CD4-positive, alpha-beta T cell treated with Interleukin-6 at 100 ng/mL for 8 hours (primary cell): ENCODE results near the gene PROCA1.
"Not testable (repeated sequence)": the region's sequence is repeated elsewhere in the genome, so short reads cannot be mapped to it uniquely, and the experiment has no call there.

Experiments used
- DNase-seq: peaks from one replicate; pipeline ENCODE4 v3.0.0-alpha.2; 2020; ENCODE audit warnings: mixed read lengths, low spot score

Gene PROCA1

GRCh38 chr17:28725660-28726225 lies 14.1 kb upstream of the PROCA1 start:
- no peak for DNase-seq

GRCh38 chr17:28725166-28725659 lies 13.5 kb upstream of the PROCA1 start:
- DNase-seq, result no peak

- DNase-seq, result no peak
Measured at GRCh38 chr17:28724500-28725165, 12.9 kb upstream of the PROCA1 start.

GRCh38 chr17:28723836-28724499 lies 12.3 kb upstream of the PROCA1 start:
- DNase-seq, result not testable (repeated sequence)

- DNase-seq, result no peak
Measured at GRCh38 chr17:28723159-28723835, 11.6 kb upstream of the PROCA1 start.

DNA sequence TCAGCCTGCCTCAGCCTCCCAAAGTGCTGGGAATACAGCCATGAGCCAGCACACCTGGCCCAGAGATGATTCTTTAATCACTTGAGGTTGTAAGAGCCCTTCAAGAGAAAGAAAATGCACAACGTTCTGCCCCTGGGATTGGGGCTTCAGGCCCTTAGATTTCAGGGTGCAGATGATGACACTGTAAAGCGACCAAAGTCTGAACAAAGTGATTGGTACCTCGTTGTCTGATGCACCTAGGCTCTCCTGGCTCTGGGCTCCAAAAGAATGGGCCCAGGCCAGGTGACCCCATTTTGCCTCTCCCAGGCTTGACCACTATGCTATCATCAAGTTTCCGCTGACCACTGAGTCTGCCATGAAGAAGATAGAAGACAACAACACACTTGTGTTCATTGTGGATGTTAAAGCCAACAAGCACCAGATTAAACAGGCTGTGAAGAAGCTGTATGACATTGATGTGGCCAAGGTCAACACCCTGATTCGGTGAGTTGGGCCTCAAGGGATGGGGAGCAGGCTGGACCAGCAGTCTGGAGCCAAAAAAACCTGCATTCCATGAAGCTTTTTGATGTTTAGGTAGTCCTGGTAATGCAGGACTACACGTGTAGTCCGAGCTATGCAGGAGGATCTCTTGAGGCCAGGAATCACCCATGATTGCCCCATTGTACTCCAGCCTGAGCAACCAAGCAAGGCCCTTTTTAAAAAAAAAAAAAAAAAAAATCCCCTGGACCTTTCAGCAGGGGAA lies 10.9 kb upstream of the PROCA1 start:
- DNase-seq, result no peak

DNA sequence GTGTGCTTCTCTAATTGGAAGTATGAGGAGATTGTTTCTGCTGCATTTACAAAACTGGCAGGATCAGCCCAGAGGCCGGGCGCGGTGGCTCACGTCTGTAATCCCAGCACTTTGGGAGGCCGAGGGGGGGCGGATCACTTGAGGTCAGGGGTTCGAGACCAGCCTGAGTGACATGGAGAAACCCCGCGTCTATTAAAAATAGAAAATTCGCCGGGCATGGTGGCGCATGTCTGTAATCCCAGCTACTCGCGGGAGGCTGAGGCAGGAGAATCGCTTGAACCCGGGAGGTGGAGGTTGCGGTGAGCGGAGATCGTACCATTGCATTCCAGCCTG lies 9.3 kb upstream of the PROCA1 start:
- DNase-seq, result not testable (repeated sequence)

DNA sequence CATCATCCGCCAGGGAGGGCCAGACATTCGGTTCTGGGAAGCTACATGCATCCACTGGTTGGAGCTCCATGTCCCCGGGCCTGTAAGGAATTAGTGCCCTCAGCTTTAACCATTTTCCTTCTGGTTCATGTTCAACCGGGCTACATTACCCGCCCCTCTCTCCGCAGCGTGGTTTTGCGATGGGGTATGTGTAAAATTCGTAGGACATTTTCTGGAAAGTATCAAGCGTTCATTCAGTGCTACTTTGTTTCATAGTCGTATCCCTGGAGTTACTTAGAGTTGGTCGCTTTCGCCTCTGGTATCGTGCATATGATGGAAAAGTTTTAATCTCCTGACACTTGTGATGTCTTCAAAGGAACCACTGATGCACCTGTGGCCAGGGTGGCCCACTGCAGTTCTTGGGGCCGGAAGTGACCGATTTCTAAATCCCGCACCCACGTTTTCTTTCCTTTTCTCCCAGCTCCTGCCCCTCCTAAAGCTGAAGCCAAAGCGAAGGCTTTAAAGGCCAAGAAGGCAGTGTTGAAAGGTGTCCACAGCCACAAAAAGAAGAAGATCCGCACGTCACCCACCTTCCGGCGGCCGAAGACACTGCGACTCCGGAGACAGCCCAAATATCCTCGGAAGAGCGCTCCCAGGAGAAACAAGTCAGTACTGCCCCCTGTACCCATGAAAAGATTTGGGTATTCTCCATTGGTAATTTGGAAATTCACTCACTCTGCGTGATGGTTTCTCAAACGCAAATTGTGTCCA lies 8.7 kb upstream of the PROCA1 start:
- DNase-seq, result no peak

GRCh38 chr17:28719021-28719433 lies 7.3 kb upstream of the PROCA1 start:
- DNase-seq, result no peak

DNA sequence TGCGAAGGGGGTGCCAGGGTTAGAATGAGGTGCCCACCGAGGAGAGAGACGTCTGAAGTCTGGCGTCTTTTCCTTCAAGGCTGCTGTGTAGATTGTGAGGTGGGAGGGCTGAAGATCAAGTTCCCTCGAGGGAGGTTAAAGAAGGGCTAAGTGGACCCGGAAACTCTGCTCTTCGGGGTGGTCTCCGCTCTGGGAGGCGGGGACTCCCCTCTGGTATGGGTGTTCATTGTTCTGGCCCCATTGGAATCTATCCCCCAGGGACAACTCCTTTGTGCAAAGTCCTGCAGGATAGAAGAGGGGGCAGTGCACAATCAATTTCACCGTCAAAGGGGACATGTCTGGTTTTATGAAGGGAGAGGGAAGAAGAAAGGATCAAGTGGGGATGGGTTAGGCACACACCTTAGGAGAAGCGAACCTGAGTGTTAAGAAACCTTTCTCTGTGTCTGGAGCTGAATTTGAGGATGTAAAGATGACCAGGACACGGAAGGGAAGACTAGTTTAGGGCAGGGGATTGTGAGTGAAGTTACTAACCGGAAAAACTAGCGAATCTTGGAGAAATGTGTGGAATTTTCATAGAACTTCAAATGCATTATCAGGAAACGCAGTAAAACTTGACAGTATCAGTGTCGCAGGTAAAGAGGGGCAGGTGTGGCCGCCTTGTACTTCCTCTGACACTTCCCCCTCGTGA lies 6.8 kb upstream of the PROCA1 start:
- DNase-seq, result no peak

DNA sequence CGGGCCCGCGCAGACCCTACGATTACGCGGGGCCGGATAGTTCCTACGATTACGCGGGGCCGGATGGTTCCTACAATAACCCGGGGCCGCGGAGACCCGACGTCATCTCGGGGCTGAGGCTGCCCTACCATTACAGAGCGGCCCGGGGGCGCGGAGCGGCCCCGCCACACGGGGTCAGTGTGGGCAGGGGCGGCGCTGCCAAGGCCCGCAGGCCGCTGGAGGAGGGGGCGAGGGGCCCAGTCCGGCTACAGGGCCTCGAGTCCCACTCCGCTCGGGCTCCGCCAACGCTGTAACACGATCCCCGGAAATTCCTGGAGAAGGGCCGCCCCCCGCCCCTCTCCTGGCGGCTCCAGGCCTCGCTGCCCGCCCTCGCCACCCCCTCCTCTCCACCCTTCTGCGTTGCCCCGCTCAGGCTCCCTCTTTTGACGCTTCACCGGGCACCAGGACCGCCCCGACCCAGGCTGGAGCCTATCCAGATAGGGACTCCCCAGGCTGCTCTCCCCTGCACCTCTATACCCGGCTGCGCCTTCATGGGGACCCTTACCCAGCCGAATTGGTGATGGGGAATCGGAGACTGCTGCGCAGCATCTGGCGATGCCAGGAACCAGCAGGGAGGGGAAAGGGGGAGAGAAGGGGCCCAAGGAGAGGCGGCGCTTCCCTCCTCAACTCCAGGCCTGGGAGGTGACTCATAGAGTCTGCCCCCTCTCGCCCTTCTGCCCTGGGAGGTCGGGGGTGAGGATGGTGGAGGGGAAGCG lies 6.1 kb upstream of the PROCA1 start, which contains the start of gene RAB34:
TSS of gene RAB34 (minus strand) at position 291 of the 755 bp plus-strand sequence. CDS start 602 bp downstream, outside the sequence.
- no peak for DNase-seq

GRCh38 chr17:28716740-28717577 lies 5.3 kb upstream of the PROCA1 start:
- DNase-seq, result no peak

DNA sequence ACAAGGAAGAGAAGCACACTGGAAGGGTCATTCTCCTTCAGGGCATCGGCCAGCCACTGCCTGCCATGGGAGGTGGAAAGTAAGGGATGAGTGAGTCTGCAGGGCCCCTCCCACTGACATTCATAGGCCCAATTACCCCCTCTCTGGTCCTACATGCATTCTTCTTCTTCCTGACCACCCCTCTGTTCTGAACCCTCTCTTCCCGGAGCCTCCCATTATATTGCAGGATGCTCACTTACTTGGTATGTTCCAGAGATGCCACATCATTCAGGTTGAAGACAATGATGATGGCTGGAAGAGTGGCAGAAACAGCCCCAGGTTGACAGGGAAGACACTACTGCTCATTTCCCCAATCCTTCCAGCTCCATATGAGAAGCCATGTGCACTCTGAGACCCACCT lies 3.5 kb upstream of the PROCA1 start:
- DNase-seq, result no peak

GRCh38 chr17:28714281-28714680 lies 2.6 kb upstream of the PROCA1 start:
- no peak for DNase-seq

- no peak for DNase-seq
Measured at GRCh38 chr17:28712705-28713415, 1.2 kb upstream of the PROCA1 start.

- DNase-seq, result peak; percentile 63
Measured at GRCh38 chr17:28712032-28712704, 480 bp upstream of the PROCA1 start.

DNA sequence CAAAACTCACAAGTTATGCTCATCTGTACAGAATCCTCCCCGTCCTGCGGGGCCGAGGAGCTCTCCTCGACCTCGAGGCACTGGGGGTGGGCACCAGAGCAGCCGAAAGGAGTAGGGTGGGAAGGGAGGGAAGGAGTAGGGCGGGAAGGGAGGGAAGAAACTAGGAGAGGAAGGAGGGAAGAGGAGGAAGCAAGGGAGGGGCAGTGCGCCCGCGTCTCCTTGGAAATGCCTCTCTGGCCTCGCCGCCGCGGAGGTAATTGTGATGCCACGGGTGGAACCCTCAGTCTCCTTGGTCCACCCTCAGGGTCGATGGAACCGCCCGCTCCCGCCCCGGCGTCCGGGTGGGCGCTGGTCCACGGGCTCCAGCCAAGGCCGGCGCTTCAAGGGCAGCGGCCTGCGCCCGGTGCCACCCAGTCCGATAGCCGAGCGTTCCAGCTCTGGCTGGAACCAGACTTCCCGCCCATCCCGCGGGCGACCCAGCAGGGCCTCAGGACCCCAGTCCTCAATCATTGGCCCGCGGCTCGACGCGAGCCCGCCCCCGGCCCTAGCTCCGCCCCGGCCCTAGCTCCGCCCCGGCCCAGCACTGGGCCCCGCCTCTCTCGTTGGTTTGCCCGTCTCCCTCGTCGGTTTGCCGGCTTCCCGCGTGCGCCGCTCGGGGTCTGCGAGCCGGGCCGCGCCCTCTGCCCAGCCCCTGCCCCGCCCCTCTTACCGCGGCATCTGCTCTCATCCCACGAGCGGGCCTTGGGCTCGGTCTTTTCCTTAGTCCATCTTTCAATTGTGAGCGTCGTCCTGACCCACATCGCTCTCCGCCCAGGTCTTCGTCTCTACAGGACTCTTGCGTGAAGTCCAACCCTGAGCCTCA lies 596 bp downstream of the PROCA1 start:
- peak; percentile 88 for DNase-seq
